Stimulated activated CD4-positive, alpha-beta T cell treated with anti-CD3 and anti-CD28 coated beads, Interleukin-4, amount 100 ng/mL, for 48 hours (primary cell): ENCODE data around the gene RUVBL2.
"Not testable (repeated sequence)": the region's sequence is repeated elsewhere in the genome, so short reads cannot be mapped to it uniquely, and the experiment has no call there.

Experiments
- DNase-seq, 2 donors: peaks; one replicate each; pipeline ENCODE4 v3.0.0-alpha.2; 2020; ENCODE audit warnings: low read depth in 2 of 2

RUVBL2 gene

DNA sequence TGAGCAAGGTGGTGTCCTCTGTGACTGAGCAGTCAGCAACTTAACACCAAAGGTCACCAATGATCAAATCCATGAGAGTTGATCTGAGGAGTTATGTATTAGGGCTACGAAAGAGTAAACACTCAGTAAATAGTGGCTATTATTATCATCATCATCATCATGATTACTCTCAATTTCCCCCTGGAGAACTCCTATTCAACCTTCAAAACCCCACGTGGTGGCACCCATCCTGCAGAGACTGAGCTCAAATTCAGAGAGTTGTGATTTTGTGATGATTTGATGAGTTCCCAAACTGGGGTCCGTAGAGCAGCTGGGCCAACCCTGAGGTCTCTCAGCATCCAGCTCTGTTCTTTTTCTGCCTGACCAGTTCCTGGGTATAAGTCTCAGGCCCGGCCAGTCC, 56.1 kb downstream of the RUVBL2 start:
- DNase-seq = not testable (repeated sequence)

DNA sequence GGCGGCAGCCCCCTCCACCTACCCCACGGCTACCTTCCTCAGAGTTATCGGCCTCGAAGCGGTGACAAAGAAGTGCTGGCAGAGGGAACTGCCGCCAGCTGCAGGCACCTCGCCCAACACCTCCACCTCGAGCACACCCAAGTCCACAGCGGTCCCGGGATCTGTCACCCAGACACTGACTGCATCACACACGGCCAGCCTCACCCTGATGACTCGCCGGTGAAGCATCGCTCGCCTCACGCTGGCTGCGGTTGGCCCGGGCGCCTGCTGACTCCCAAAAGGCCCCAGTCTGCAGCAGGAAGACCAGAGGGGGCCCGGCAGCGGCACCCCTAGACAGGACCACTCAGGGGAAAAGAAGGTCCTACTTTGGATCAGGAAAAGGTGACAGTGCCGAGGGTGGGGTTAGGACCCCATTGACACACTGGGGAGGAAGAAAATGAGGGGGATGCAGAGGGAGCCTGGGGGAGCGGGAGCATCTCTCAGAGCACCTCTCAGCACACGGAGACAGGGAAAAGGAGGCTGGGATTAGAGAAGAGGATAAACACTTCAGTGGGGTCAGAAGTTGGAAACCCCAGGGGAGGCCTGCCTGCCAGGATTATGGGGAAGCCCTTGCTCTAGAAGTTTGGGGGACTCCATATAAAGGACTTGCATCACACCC, 56.8 kb downstream of the RUVBL2 start:
- DNase-seq = not testable (repeated sequence)

DNA sequence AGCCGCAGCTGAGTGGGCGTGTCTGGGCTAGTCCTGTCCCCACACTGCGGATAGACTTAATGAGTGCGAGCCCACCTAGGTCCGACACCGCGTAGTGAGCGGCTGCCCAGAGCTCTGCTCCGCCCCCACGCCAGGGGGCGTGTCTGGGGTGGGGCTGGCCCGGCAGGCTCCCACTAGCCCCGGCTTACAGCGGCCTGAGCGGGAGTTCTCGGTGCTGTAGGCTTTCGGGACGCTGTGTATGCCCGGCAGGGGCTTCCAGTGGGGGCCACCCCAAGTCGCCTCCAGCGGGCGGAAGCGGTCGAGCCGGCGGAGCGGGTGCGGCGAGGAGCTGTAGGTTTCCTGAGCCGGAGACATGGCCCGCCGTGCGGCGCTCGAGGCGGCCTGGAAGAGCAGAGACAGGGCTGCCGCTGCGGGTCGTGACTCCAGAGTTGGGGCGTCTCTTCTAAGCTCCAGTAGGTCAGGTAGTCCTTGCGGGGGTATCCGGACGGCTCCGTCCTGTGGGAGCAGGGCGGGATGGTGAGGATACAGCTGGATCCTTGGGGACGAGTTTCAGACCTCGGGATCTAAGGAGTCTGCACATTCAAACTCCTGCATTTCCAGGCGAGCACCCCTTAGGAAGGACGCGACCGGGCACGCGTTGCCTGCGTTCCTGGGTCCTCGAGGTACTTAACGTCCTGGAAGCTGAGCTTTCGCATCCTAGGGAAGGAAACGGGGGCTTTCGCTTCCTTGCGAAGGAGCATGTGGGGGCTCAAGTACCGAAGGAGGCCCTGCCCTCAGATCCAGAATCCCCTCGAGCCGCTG, 62.6 kb downstream of the RUVBL2 start:
- peak; percentile 24 to 26 for DNase-seq

DNA sequence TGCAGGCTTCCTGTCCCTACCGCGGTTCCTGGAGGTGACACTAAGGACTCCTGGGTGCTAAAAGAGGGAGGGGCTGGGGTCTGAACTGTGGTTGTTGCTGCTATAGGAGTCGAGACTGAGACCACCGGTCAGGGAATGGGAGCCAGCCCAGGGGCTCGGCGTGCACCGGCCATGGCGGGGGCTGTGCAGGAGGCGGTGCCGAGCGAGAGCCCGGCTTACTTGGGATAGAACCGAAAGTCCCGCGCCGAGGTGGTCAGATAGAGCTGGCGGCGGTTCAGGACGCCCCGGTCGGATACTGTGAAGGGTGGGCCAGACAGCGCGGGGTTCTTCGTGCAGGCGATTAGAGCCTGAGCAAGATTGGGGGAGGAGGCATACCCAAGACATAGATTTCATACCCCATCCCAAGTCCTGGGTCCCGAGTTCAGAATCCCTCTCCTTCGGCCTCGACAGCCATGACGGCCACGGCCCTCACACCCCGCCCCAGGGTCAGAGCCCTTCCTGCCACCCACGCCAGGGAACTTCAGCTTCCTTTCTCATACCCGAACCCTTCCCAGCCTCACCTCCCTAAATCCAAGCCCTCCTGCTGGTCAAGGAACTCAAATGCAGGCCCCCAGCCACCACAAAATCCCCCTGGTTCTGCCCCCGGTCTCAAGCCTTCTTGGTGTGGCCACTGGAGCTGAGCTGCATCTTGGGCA, 63.4 kb downstream of the RUVBL2 start:
- DNase-seq = not testable (repeated sequence)

DNA sequence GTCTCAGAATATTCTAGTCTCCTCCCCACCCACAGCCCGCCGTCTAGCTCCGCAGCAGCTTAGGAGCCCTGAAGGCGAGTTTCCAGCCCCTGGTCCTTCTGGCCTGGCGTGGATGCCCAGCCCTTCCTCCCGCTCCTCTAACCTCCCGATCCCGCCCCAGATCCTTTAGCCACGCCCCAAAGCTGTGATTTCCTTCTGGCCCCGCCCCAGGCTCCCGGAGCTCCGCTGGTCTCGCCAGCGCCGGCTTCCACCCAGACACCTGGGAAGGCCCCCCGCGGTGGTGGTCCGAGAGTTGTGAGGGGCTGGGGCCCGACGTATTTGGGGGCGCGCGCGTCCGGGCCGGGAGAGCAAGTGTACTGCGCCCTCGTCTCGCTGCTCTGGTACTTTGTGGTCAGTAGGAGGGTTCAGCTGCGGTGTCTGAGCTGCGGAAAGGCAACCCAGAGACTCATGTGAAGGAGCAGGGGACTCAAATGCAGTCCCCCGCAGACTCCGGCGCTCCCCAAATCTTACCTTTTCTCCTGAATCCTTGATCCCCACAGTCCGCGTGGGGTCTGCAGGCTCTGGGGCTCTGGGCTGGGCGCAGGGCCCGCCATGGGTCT, 64.0 kb downstream of the RUVBL2 start, which contains the start of gene CGB7:
TSS of gene CGB7 (minus strand) at position 114 of the 599 bp plus-strand sequence. CDS start 2,374 bp downstream, outside the sequence.
- DNase-seq = peak; percentile 22 to 47

DNA sequence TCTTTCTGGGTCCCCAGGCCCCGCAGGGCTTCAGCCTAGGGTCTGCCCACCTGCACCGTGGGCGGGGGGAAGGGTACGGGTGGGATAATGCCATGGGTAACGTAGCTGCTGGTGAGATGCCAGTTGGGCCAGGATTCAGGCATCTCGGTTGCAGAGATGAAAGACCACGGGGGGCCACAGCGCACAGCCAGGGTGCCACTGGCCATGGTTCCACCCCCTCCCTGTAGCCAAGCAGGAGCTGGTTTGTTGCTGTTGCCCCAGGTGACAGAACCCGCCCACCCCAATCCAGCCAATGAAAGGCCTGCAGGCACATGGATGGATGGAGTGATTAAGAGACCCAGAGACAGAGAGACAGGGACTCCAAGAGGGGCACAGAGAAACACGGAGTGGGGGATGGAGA, 64.9 kb downstream of the RUVBL2 start:
- DNase-seq = peak in 1 of 2 donors; percentile 24

DNA sequence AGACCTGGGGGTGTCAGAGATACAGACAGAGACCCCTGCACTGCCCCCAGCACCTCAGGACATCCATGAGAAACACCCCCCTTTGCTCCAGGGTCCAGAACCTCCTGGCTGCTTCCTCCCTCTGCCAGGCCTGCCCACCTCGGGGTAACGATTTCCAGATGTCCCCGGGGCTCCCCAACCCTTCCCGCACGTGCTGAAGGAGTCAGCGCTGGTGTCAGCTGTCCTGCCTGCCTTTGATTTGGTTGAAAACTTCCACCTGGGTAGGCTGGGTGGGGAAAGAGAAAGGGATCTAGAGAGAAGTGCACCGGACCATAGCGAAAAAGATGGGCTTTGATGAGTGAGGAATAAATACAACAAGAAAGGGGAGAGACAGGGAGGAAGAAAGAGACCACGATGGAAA, 65.4 kb downstream of the RUVBL2 start:
- DNase-seq = no peak

DNA sequence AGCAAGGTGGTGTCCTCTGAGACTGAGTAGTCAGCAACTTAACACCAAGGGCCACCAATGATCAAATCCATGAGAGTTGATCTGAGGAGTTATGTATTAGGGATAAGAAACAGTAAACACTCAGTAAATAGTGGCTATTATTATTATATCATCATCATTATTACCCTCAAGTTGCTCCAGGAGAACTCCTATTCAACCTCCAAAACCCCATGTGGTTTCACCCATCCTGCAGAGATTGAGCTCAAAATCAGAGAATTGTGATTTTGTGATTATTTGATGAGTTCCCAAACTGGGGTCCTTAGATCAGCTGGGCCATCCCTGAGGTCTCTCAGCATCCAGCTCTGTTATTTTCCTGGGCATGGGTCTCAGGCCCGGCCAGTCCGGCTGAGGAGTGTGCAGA, 67.3 kb downstream of the RUVBL2 start:
- no peak for DNase-seq

DNA sequence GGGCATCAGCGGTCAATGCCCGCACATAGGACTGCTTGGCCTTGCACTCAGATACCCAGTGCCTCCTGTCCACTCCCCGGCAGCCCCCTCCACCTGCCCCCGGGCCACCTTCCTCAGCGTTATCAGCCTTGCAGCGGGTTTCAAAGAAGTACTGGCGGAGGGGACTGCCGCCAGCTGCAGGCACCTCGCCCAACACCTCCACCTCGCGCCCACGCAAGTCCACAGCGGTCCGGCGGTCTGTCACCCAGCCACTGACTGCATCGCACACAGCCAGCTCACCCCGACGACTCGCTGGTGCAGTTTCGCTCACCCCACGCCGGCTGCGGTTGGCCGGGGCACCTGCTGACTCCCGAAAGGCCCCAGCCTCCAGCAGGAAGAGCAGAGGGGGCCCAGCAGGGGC, 67.8 kb downstream of the RUVBL2 start:
- DNase-seq = no peak

DNA sequence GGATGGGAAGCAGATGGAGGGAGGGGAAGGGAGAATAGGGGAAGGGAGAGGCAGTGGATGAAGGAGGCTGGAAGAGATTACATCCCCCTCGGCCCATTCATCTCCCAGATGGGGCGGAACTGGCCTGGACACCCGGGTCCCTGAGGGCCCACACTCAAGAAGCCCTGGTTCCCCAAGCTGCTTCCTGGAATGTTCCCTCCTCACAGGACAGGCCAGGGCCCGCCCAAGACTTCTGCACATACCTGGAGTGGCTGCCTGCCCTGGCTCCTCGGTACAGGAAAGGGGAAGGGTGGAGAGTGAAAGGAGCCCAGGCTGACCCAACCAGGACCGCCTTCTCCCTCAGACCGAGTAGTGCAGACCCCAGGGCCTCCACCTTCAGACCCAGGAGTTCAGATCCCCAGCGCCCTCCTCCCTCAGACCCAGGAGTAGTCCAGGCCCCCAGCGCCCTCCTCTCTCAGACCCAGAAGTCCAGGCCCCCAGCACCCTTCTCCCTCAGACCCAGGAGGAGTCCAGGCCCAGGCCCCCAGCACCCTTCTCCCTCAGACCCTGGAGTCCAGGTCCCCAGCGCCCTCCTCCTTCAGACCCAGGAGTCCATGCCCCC, 70.4 kb downstream of the RUVBL2 start:
- DNase-seq = no peak

DNA sequence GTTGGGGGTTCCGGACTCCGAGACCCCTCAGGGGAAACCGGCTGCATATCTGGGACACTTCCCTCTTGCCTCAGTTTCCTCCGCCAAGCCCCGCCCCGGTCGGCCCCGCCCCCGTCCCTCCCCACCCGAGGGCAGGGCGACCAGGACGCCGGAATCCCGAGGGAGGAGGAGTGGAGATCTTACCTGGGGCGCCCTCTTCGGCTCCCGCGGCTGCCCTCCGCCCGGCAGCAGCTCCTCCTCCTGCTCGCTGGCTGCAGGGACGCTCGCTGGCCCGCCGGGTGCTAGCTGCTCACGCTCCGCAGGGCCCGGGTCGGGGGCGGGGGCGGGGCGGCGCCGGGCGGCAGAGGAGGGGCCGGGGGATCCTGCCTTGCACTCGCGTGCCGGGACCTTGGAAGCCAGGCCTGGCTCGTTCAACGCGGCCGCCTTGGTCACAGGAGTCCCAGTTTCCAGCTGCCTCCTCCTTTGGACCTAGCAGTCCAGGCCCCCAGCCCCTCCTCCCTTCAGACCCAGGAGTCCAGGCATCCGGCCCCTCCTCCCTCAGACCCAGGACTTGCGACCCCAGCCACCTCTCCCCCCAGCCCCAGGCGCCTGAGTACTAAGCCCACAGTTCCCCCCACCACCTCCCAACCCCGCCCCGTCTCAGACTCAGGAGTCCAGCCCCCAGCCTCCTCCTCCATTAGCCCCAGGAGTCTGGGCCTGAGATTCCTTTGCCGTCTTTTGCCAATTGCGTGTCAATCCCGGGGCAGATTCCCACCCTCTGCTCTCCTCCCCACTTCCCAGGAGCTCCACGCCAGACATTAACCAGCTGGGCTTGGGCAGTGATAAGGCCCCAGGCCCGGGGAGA, 71.3 kb downstream of the RUVBL2 start, which contains the start of gene NTF4:
TSS of gene NTF4 (minus strand) at position 51 of the 844 bp plus-strand sequence. CDS start 2,821 bp downstream, outside the sequence.
- no peak for DNase-seq
